Neuronal stem cell (in vitro differentiated cells): Measurements from ENCODE around the gene SRI.

ENCODE experiments used
- DNase-seq: peaks from one replicate; pipeline ENCODE4 v3.0.0-alpha.2; 2013; ENCODE audit warnings: low spot score
- H2AFZ ChIP-seq: one replicate; pipeline ENCODE4 v1.6.1; 2013; ENCODE audit warnings: mild to moderate bottlenecking, low read length, inconsistent platforms
- H2AK5ac ChIP-seq: 2 replicates; pipeline ENCODE4 v1.6.1; 2013; ENCODE audit warnings: low read depth, mild to moderate bottlenecking, inconsistent platforms, low read length, moderate library complexity, mixed read lengths
- H2BK120ac ChIP-seq: 2 replicates; pipeline ENCODE4 v1.6.1; 2013; ENCODE audit warnings: low read depth, mild to moderate bottlenecking, inconsistent platforms, low read length, moderate library complexity, mixed read lengths
- H2BK12ac ChIP-seq: one replicate; pipeline ENCODE4 v1.6.1; 2013; ENCODE audit warnings: low read length, inconsistent platforms
- H2BK15ac ChIP-seq: 2 replicates; pipeline ENCODE4 v1.6.1; 2013; ENCODE audit warnings: mild to moderate bottlenecking, low read length, inconsistent platforms, mixed read lengths
- H2BK5ac ChIP-seq: one replicate; pipeline ENCODE4 v1.6.1; 2013; ENCODE audit warnings: inconsistent platforms, mild to moderate bottlenecking, low read length, moderate library complexity
- H3K14ac ChIP-seq: one replicate; pipeline ENCODE4 v1.6.1; 2013; ENCODE audit warnings: low read length, inconsistent platforms
- H3K18ac ChIP-seq: 2 replicates; pipeline ENCODE4 v1.6.1; 2013; ENCODE audit warnings: low read length, inconsistent platforms
- H3K23ac ChIP-seq: 2 replicates; pipeline ENCODE4 v1.6.1; 2013; ENCODE audit warnings: low read depth, mild to moderate bottlenecking, mixed read lengths, low read length, inconsistent platforms; ENCODE audit not compliant: poor library complexity
- H3K27ac ChIP-seq: replicated peaks from 3 replicates; pipeline ENCODE4 v1.5.1; 2013; ENCODE audit warnings: low read length, inconsistent platforms
- H3K27me3 ChIP-seq, 3 experiments: 2 replicates each; pipeline ENCODE4 v1.6.1; 2013; ENCODE audit warnings: low read length in 3 of 3, mild to moderate bottlenecking in 2 of 3, inconsistent platforms in 1 of 3, low read depth in 1 of 3, mixed read lengths in 1 of 3, moderate library complexity in 1 of 3; ENCODE audit not compliant: control insufficient read depth in 3 of 3, insufficient read depth in 3 of 3
- H3K36me3 ChIP-seq, 2 donors: replicated peaks in 1 of 2; 2 replicates each; pipeline ENCODE4 v1.6.1; 2013; ENCODE audit warnings: low read length in 2 of 2; ENCODE audit not compliant: control insufficient read depth in 2 of 2, insufficient read depth in 2 of 2
- H3K4ac ChIP-seq: 2 replicates; pipeline ENCODE4 v1.6.1; 2013; ENCODE audit warnings: inconsistent platforms, mild to moderate bottlenecking, low read length, moderate library complexity
- H3K4me1 ChIP-seq, 2 donors: 1 replicate in 1 of 2; 2 replicates in 1 of 2; pipeline ENCODE4 v1.6.1; 2013; ENCODE audit warnings: low read length in 2 of 2, low read depth in 1 of 2; ENCODE audit not compliant: control insufficient read depth in 2 of 2, insufficient read depth in 1 of 2
- H3K4me2 ChIP-seq: one replicate; pipeline ENCODE4 v1.6.1; 2013; ENCODE audit warnings: mild to moderate bottlenecking, low read length, inconsistent platforms; ENCODE audit not compliant: insufficient read depth, poor library complexity, severe bottlenecking
- H3K4me3 ChIP-seq, 2 donors: 2 replicates each; pipeline ENCODE4 v1.5.1; 2013; ENCODE audit warnings: low read length in 2 of 2, mild to moderate bottlenecking in 2 of 2, inconsistent platforms in 1 of 2, moderate library complexity in 1 of 2
- H3K79me1 ChIP-seq: one replicate; pipeline ENCODE4 v1.6.1; 2013; ENCODE audit warnings: low read depth, mild to moderate bottlenecking, inconsistent platforms, low read length, moderate library complexity
- H3K9ac ChIP-seq: one replicate; pipeline ENCODE4 v1.6.1; 2013; ENCODE audit warnings: mild to moderate bottlenecking, low read depth, low read length, inconsistent platforms; ENCODE audit not compliant: poor library complexity
- H3K9me3 ChIP-seq, 2 donors: replicated peaks in 1 of 2; 2 replicates each; pipeline versions ENCODE3 to v1.6.1; 2013; ENCODE audit warnings: low read length in 2 of 2, mild to moderate bottlenecking in 2 of 2, inconsistent platforms in 1 of 2, low read depth in 1 of 2, mixed read lengths in 1 of 2, moderate library complexity in 1 of 2; ENCODE audit not compliant: control insufficient read depth in 2 of 2, insufficient read depth in 1 of 2
- H4K8ac ChIP-seq: one replicate; pipeline ENCODE4 v1.6.1; 2013; ENCODE audit warnings: low read depth, mild to moderate bottlenecking, inconsistent platforms, low read length, moderate library complexity
- H4K91ac ChIP-seq: one replicate; pipeline ENCODE4 v1.6.1; 2013; ENCODE audit warnings: low read length, low read depth, mild to moderate bottlenecking, inconsistent platforms; ENCODE audit not compliant: poor library complexity
- WGBS, 2 donors: extraction: QIAGEN DNeasy Blood & Tissue Kit; methylation state at CpG; one replicate each; pipeline ENCODE4 v1.1.7; 2013; ENCODE audit warnings: missing lambda C conversion rate in 2 of 2, mixed read lengths in 1 of 2; ENCODE audit not compliant: insufficient read length in 2 of 2, insufficient replicate concordance in 1 of 2; ENCODE audit errors: extremely low coverage in 2 of 2; 5-methylcytosine and 5-hydroxymethylcytosine counted together

The SRI gene

GRCh38 chr7:88202278-88202677 is 17.6 kb downstream of the SRI start:
- Histone ChIP-seq H3K23ac (no peak overlapping the region), H2BK12ac (no peak overlapping the region), H3K27me3 (no peaks in the 10 kb centered on the region), H2BK120ac (no peak overlapping the region), H3K9ac (no peak overlapping the region), H2AFZ (no peak overlapping the region), H2BK5ac (no peak overlapping the region), H3K4ac (no peak overlapping the region), H3K4me2 (no peak overlapping the region), H3K18ac (no peak overlapping the region), H2BK15ac (no peak overlapping the region), H3K14ac (no peak overlapping the region), H3K36me3 (peaks cover 9 to 48% of the 10 kb centered on the region in 2 donors), H3K4me1 (peaks cover 9% of the 10 kb centered on the region in 2 donors), H4K91ac (no peak overlapping the region), H3K27ac (no peak overlapping the region), H3K9me3 (no peaks in the 10 kb centered on the region), H3K79me1 (no peaks in the 10 kb centered on the region), H4K8ac (no peak overlapping the region), H2AK5ac (no peak overlapping the region), H3K4me3 (no peak overlapping the region)
- DNase-seq: no peak
- WGBS, 2 donors: no CpG with 5 or more reads among the region's 5 CpGs

GRCh38 chr7:88201305-88201704 is 18.5 kb downstream of the SRI start:
- H3K27ac ChIP-seq: no peak overlapping the region

GRCh38 chr7:88200789-88201188 is 19.0 kb downstream of the SRI start:
- Histone ChIP-seq H3K23ac (no peak overlapping the region), H3K9me3 (no peaks in the 10 kb centered on the region), H2BK12ac (no peak overlapping the region), H2BK120ac (no peak overlapping the region), H2AK5ac (no peak overlapping the region), H3K9ac (no peak overlapping the region), H2BK5ac (no peak overlapping the region), H3K14ac (no peak overlapping the region), H3K36me3 (peaks cover 6 to 39% of the 10 kb centered on the region in 2 donors), H3K27me3 (no peaks in the 10 kb centered on the region), H3K79me1 (no peaks in the 10 kb centered on the region), H3K4me2 (no peak overlapping the region), H3K4ac (no peak overlapping the region), H4K91ac (no peak overlapping the region), H3K18ac (no peak overlapping the region), H3K4me3 (no peak overlapping the region), H3K27ac (no peak overlapping the region), H3K4me1 (peaks cover 9% of the 10 kb centered on the region in 2 donors), H2AFZ (no peak overlapping the region), H4K8ac (no peak overlapping the region), H2BK15ac (no peak overlapping the region)
- DNase-seq: no peak
- no CpG with 5 or more reads among the region's 4 CpGs for WGBS, 2 donors

More at GRCh38 chr7:88201305-88201704, 18.5 kb downstream of the SRI start:
- Histone ChIP-seq H3K23ac (no peak overlapping the region), H3K27me3 (no peaks in the 10 kb centered on the region), H2AFZ (no peak overlapping the region), H3K18ac (no peak overlapping the region), H2AK5ac (no peak overlapping the region), H2BK120ac (no peak overlapping the region), H3K9ac (no peak overlapping the region), H4K91ac (no peak overlapping the region), H3K79me1 (no peaks in the 10 kb centered on the region), H3K4me3 (no peak overlapping the region), H3K14ac (no peak overlapping the region), H3K4ac (no peak overlapping the region), H3K4me2 (no peak overlapping the region), H3K36me3 (peaks cover 6 to 44% of the 10 kb centered on the region in 2 donors), H3K4me1 (peaks cover 9% of the 10 kb centered on the region in 2 donors), H2BK5ac (no peak overlapping the region), H2BK15ac (no peak overlapping the region), H2BK12ac (no peak overlapping the region), H4K8ac (no peak overlapping the region), H3K9me3 (no peaks in the 10 kb centered on the region)
- DNase-seq: no peak

GRCh38 chr7:88200261-88200660 is 19.6 kb downstream of the SRI start:
- Histone ChIP-seq H3K18ac (no peak overlapping the region), H2BK5ac (no peak overlapping the region), H2AK5ac (no peak overlapping the region), H3K4me3 (no peak overlapping the region), H2BK120ac (no peak overlapping the region), H3K79me1 (no peaks in the 10 kb centered on the region), H3K9ac (no peak overlapping the region), H4K91ac (no peak overlapping the region), H3K14ac (no peak overlapping the region), H3K27ac (no peak overlapping the region), H3K9me3 (no peaks in the 10 kb centered on the region), H3K36me3 (peaks cover 6 to 33% of the 10 kb centered on the region in 2 donors), H4K8ac (no peak overlapping the region), H3K4ac (no peak overlapping the region), H3K27me3 (no peaks in the 10 kb centered on the region), H3K23ac (no peak overlapping the region), H2BK15ac (no peak overlapping the region), H3K4me2 (no peak overlapping the region), H2AFZ (no peak overlapping the region), H2BK12ac (no peak overlapping the region), H3K4me1 (peaks cover 9% of the 10 kb centered on the region in 2 donors)
- no peak for DNase-seq
- no CpG with 5 or more reads among the region's 3 CpGs for WGBS, 2 donors
